Keratinocyte (primary cell): ENCODE data around the gene AMIGO2. TPM values are rescaled to one million over a fixed set of nuclear protein-coding genes. Genes with fewer than 3 reads are reported as not detected.
A peak's percentile ranks its signal among the peaks of the same experiment; 100 is the strongest.

Experiments
- DNase-seq: peaks from one replicate; pipeline ENCODE4 v3.0.0-alpha.2; 2011; ENCODE audit warnings: low read depth, missing footprints, low spot score
- FAIRE-seq: peaks from 2 replicates; lab custom pipeline; 2011; peaks lifted over from hg19 to GRCh38; lab: Jason Lieb, UNC
- H2AFZ ChIP-seq: 2 replicates; pipeline ENCODE4 v1.6.0; 2012; ENCODE audit warnings: low read length, control low read depth, inconsistent platforms; ENCODE audit not compliant: control insufficient read depth
- H3K27ac ChIP-seq: 2 replicates; pipeline ENCODE4 v1.5.1; 2011; ENCODE audit warnings: low read length; ENCODE audit not compliant: control insufficient read depth, insufficient read depth
- H3K27me3 ChIP-seq: 3 replicates; pipeline ENCODE4 v1.6.0; 2011; ENCODE audit warnings: low read length; ENCODE audit not compliant: control insufficient read depth, insufficient read depth; ENCODE audit errors: extremely low read depth
- H3K36me3 ChIP-seq, 2 experiments: 2 replicates in 1 of 2; 3 replicates in 1 of 2; pipeline ENCODE4 v1.5.1; 2011; ENCODE audit warnings: low read length in 2 of 2, mild to moderate bottlenecking in 1 of 2; ENCODE audit not compliant: control insufficient read depth in 2 of 2, insufficient read depth in 2 of 2; ENCODE audit errors: extremely low read depth in 1 of 2
- H3K4me1 ChIP-seq: 3 replicates; pipeline ENCODE4 v1.5.1; 2011; ENCODE audit warnings: low read length; ENCODE audit not compliant: control insufficient read depth, insufficient read depth; ENCODE audit errors: extremely low read depth
- H3K4me2 ChIP-seq: 3 replicates; pipeline ENCODE4 v1.6.0; 2011; ENCODE audit warnings: low read depth, low read length; ENCODE audit not compliant: control insufficient read depth, insufficient read depth; ENCODE audit errors: extremely low read depth
- H3K4me3 ChIP-seq, 3 experiments: fragments of 200-600 bp in 1 of 3; sonication (generic) in 1 of 3; 2 replicates in 2 of 3; 3 replicates in 1 of 3; pipeline ENCODE4 v1.5.1; 2011 to 2016; ENCODE audit warnings: low read length in 3 of 3, mild to moderate bottlenecking in 3 of 3, control low read depth in 2 of 3, inconsistent platforms in 1 of 3, low read depth in 1 of 3, mixed read lengths in 1 of 3, mixed run types in 1 of 3, moderate library complexity in 1 of 3; ENCODE audit not compliant: control insufficient read depth in 2 of 3, insufficient read depth in 2 of 3; ENCODE audit errors: extremely low read depth in 1 of 3
- H3K79me2 ChIP-seq: 2 replicates; pipeline ENCODE4 v1.6.0; 2012; ENCODE audit warnings: low read length; ENCODE audit not compliant: control insufficient read depth, insufficient read depth
- H3K9ac ChIP-seq: 3 replicates; pipeline ENCODE4 v1.6.0; 2011; ENCODE audit warnings: low read length; ENCODE audit not compliant: control insufficient read depth, insufficient read depth; ENCODE audit errors: extremely low read depth
- H3K9me1 ChIP-seq: 3 replicates; pipeline ENCODE4 v1.6.0; 2011; ENCODE audit warnings: low read length; ENCODE audit not compliant: control insufficient read depth, insufficient read depth; ENCODE audit errors: extremely low read depth
- H3K9me3 ChIP-seq: 2 replicates; pipeline ENCODE4 v1.5.1; 2012; ENCODE audit warnings: low read depth, low read length; ENCODE audit not compliant: control insufficient read depth
- H4K20me1 ChIP-seq: 3 replicates; pipeline ENCODE4 v1.6.0; 2011; ENCODE audit warnings: low read length; ENCODE audit not compliant: control insufficient read depth, insufficient read depth; ENCODE audit errors: extremely low read depth
- CTCF ChIP-seq, 3 experiments: IDR thresholded peaks in 1 of 3; conservative IDR thresholded peaks in 1 of 3; optimal IDR thresholded peaks in 1 of 3; 2 replicates in 2 of 3; 3 replicates in 1 of 3; pipeline versions ENCODE3 to v1.5.1; 2011; ENCODE audit warnings: low read length in 3 of 3, mild to moderate bottlenecking in 3 of 3, moderate library complexity in 2 of 3, control low read depth in 1 of 3, inconsistent platforms in 1 of 3; ENCODE audit not compliant: insufficient read depth in 2 of 3; ENCODE audit errors: extremely low read depth in 1 of 3
- EZH2 ChIP-seq: IDR thresholded peaks from one replicate; pipeline ENCODE4 v1.6.1; 2012; ENCODE audit warnings: inconsistent platforms, mild to moderate bottlenecking, low read length, moderate library complexity
- dilution Hi-C: fragments of 300-500 bp; cut with MboI; formaldehyde crosslinking; loops from one replicate; pipeline ENCODE4 v1.7.0; 2020; ENCODE audit warnings: low sequenced_read_pairs; ENCODE audit not compliant: extremely low pct_ligation_motif_present
- polyA plus RNA-seq, 5 experiments: library from polyadenylated mRNA; depleted of rRNA in 3 of 5; stranded (reverse) in 3 of 5; stranded (forward) in 1 of 5; unstranded in 1 of 5; fragments of >200 nt; gene quantifications; 1 replicate in 1 of 5; 2 replicates in 3 of 5; 3 replicates in 1 of 5; pipeline versions ENCODE4 v1.2.1 to v1.2.3, GENCODE V29; 2011 to 2012; ENCODE audit warnings: missing spikeins in 2 of 5, low read depth in 1 of 5, low replicate concordance in 1 of 5

AMIGO2 gene
- polyA plus RNA-seq, 1 donor (not counting 4 experiments of a cell fraction or from before 2014, with no cell fraction given) = 71.3 TPM

- no peak overlapping the region for H3K27ac ChIP-seq
- peaks cover 2 to 4% of the 10 kb centered on the region in 2 experiments for H3K36me3 ChIP-seq
- no peak overlapping the region for H3K9ac ChIP-seq
- no peak for TF ChIP-seq EZH2
- no peak for TF ChIP-seq CTCF (optimal IDR thresholded peaks at IDR 0.05 in 1 of 3, IDR thresholded peaks at IDR 0.05 in 1 of 3, conservative IDR thresholded peaks at IDR 0.05 in 1 of 3; ENCODE audit: extremely low read depth in 1 of 3, insufficient read depth in 2 of 3, low read length in 3 of 3)
- peaks cover 11% of the 10 kb centered on the region for H3K9me3 ChIP-seq
- DNase-seq = no peak
- H2AFZ ChIP-seq = no peak overlapping the region
- no peaks in the 10 kb centered on the region for H3K27me3 ChIP-seq
- H3K4me1 ChIP-seq = peaks cover 47% of the 10 kb centered on the region
- no peaks in the 10 kb centered on the region for H3K9me1 ChIP-seq
- no peak for FAIRE-seq
- H3K4me2 ChIP-seq = no peak overlapping the region
- no peak overlapping the region for H3K4me3 ChIP-seq
- H4K20me1 ChIP-seq = no peaks in the 10 kb centered on the region
- H3K79me2 ChIP-seq = peaks cover under 1% of the 10 kb centered on the region
- dilution Hi-C loops = no loop called here
Measured at GRCh38 chr12:47091009-47091408, 11.2 kb upstream of the AMIGO2 start.

GRCh38 chr12:47088021-47088944 is 8.5 kb upstream of the AMIGO2 start:
- dilution Hi-C loops = no loop called here
- Histone ChIP-seq H3K9me3 (peaks cover 11% of the 10 kb centered on the region), H3K27ac (peak overlapping the region; percentile 92), H3K4me3 (peak overlapping the region in 2 of 3 experiments; percentile 34 to 37), H2AFZ (no peak overlapping the region), H3K9me1 (no peaks in the 10 kb centered on the region), H4K20me1 (no peaks in the 10 kb centered on the region), H3K9ac (peak overlapping the region; percentile 69), H3K4me1 (peaks cover 56% of the 10 kb centered on the region), H3K27me3 (no peaks in the 10 kb centered on the region), H3K36me3 (peaks cover 2 to 4% of the 10 kb centered on the region in 2 experiments), H3K79me2 (peaks cover 13% of the 10 kb centered on the region), H3K4me2 (peak overlapping the region; percentile 77)
- peak; percentile 93 for FAIRE-seq
- peak; percentile 83 for DNase-seq
- TF ChIP-seq EZH2 (no peak), CTCF (optimal IDR thresholded peaks at IDR 0.05 in 1 of 3, IDR thresholded peaks at IDR 0.05 in 1 of 3, conservative IDR thresholded peaks at IDR 0.05 in 1 of 3; ENCODE audit: extremely low read depth in 1 of 3, insufficient read depth in 2 of 3, low read length in 3 of 3) (no peak)
